ENCODE results near the gene SHC1. TPM values are rescaled to one million over a fixed set of nuclear protein-coding genes. Genes with fewer than 3 reads are reported as not detected.

The SHC1 gene
- 401 TPM for polyA plus RNA-seq (2013, experiment 1 of 2; ENCODE audit: insufficient read length)
- 405 TPM for polyA plus RNA-seq (2013, experiment 2 of 2; ENCODE audit: insufficient read length)

GRCh38 chr1:154970631-154971340, at the start of gene SHC1:
Gene SHC1, minus strand, starts transcription at chr1:154970747. Its CDS starts 221 bp downstream, at chr1:154970526.
- DNase-seq = peak; percentile 96

- DNase-seq = no peak
These were observed 49.1 kb upstream of the SHC1 start for GRCh38 chr1:155019377-155020245.

- no peak for DNase-seq
These were observed 48.2 kb upstream of the SHC1 start for GRCh38 chr1:155018617-155019348.

GRCh38 chr1:155017946-155018316, 47.4 kb upstream of the SHC1 start:
- no peak for DNase-seq

- peak; percentile 83 for DNase-seq
These were observed 46.7 kb upstream of the SHC1 start for GRCh38 chr1:155017041-155017945.

GRCh38 chr1:155016231-155016831, 45.8 kb upstream of the SHC1 start:
- DNase-seq = no peak

GRCh38 chr1:155015527-155016230, 45.1 kb upstream of the SHC1 start:
- DNase-seq = no peak

- DNase-seq = no peak
These were observed 44.4 kb upstream of the SHC1 start for GRCh38 chr1:155014709-155015508.

- no peak for DNase-seq
These were observed 43.1 kb upstream of the SHC1 start for GRCh38 chr1:155013632-155014031.

GRCh38 chr1:155012776-155013602, 42.4 kb upstream of the SHC1 start:
- no peak for DNase-seq

GRCh38 chr1:155012026-155012546, 41.5 kb upstream of the SHC1 start:
- DNase-seq = no peak

GRCh38 chr1:155011437-155012025, 41.0 kb upstream of the SHC1 start:
- no peak for DNase-seq

- DNase-seq = no peak
These were observed 40.5 kb upstream of the SHC1 start for GRCh38 chr1:155011004-155011416.

- DNase-seq = no peak
These were observed 39.8 kb upstream of the SHC1 start for GRCh38 chr1:155010211-155010918.

- DNase-seq = no peak
These were observed 39.2 kb upstream of the SHC1 start for GRCh38 chr1:155009742-155010141.

- no peak for DNase-seq
These were observed 38.7 kb upstream of the SHC1 start for GRCh38 chr1:155009221-155009711.

Data from fibroblast of skin of abdomen (primary cell).